NCI-H345 treated with DMSO at 0.1 percent for 48 hours (cell line): ENCODE results near the gene SLC26A11.
A peak's percentile ranks its signal among the peaks of the same experiment; 100 is the strongest.

Experiments used
- DNase-seq: peaks from one replicate; lab custom pipeline; 2025; ENCODE audit not compliant: unreplicated experiment; lab: John Stamatoyannopoulos, UW

SLC26A11 gene

DNA sequence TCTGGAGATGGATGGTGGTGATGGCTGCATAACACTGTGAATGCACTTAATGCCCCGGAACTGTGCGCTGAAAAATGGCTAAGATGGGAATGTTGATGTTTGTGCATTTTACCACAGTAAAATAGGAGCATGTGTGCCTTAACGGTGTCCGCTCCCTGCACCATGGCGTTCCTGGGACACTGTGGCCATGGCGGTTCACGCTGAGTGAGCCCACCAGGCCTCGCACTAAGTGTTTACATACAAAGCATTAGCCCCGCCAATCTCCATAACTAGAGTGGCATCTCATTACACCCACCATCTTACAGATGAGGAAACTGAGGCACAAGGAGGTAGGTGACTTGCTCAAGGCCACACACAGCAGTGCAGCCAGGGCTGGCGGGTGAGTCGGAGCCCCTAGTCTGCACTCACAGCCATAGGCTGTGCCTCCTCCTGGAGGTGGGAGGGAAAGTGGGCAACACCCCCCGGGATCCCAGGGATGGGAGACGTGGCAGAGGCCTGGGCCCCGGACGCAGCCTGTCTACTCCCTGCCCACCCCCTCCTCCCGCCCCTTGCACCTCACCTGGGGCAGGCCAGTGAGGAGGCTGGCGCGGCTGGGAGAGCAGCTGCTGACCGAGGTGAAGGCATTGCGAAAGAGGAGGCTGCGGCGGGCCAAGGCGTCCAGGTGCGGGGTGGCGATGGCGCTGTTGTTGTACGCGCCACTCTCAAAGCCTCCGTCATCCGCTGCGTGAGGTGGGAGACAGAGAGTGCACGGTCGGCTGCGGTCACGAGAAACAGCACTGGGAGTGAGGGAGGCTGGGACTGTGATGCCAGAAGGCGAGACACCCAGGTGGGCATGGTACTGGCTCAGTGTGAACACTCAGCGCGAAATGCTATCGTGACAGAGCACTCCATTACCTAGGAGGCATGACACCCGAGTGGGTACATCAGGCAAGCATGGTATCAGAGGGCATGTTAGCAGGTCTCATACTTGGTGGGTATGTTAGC, 3.5 kb upstream of the SLC26A11 start:
- DNase-seq: no peak

DNA sequence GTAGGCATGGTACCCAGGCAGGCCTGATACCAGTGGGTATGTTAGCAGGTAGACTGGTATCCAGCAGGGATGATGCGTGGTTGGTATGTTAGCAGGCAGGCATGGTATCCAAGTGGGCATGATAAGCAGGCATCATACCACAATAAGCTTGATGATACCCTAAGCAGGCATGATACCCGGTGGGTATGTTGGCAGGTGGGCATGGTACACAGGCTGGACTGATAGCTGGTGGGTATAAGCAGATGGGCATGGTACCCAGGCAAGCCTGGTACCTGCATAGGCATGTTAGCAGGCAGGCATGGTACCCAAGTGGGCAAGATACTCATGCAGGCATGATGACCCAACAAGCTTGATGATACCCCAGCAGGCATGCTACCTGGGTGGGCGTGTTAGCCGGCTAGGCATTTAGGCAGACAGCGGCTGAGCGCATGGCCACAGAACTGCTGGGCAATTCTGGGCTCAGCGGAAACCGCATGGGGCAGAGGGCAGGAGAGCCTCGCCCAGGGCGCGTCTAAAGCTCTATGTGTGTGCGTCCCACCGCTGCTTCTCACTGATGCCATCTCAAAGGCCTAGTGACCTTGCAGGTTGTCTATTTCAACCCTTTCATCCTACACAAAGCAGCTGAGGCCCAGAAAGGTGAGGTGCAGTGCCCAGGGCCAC, 2.4 kb upstream of the SLC26A11 start:
- no peak for DNase-seq

DNA sequence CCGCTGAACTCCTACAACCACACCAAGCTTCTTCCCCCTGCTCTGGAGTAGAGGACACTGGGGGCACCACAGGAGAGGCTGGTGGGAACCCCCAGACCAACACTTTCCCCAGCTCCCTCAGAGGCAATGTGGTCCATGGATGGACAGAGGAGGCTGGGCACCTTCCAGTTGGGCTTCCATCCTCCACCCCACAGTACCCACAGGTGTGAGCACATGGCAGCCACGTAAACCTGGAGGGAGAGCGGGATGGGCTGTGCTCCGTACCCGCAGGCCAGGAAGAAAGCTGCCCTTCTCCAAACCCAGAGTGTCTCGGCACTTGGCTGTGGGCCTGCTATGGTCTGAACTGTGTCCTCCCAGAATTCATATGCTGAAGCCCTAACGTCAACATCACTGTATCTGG, 1.8 kb upstream of the SLC26A11 start:
- no peak for DNase-seq

DNA sequence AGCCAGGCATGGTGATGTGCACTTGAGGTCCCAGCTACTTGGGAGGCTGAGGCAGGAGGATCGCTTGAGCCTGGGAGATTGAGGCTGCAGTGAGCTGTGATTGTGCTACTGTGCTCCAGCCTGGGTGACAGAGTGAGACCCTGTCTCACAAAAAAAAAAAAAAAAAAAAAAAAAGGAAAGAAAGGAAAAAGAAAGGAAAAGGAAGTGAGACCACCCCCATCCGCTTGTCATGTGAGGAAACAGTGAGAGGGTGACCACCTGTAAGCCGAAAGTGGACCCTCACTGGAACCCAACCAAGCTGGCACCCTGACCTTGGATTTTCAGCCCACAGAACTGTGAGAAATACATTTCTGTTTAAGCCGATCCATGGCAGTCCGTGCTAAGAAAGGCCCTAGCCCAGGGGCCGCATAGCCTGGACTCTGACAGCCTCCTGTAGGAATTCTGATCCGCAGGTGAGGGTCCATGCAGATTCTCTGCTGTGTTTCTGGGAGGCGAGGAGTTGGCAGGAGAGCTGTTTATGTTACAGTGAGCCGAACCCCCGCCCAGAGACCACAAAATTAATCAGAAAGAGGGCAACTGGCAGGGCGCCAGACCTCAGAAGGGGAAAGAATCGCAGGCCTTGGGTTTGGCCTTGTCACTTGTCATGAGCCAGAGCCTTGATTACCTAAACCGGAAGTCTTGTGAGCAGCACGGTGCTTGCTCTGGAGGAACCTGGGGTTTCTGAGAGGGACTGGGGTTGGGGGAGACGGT, 1.0 kb upstream of the SLC26A11 start:
- DNase-seq: peak; percentile 45

DNA sequence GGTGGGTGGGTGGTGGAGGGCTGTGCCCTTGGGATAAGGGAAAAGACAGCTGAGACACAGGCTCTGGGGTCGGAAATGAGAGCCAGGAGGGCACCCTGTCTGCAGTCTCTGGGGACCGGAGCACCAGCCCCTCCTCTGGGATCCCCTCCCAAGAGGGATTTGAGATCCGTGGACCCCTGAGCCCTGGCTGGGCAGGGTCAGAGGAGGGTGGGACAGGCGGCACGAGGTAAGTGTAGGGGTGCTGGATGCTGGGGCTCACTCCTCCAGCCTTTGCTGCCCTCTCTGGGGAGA, 519 bp upstream of the SLC26A11 start:
- no peak for DNase-seq

DNA sequence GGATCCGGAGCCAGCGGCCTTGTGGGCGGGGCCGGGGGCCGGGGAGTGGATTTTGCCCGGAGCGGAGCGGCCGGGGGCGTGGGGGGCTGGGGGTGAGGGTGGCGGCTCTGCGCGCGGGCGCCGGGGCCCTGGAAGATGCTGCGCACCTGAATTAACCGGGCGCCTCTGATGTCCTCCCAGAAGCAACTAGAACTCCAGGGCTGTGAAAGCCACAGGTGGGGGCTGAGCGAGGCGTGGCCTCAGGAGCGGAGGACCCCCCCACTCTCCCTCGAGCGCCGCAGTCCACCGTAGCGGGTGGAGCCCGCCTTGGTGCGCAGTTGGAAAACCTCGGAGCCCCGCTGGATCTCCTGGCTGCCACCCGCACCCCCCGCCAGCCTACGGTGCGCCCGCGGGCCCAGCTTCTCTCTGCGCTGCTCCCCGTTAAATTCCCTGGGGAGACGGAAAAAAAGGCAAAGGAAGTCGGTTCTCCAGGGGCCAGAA, 549 bp downstream of the SLC26A11 start:
- DNase-seq: peak; percentile 42

DNA sequence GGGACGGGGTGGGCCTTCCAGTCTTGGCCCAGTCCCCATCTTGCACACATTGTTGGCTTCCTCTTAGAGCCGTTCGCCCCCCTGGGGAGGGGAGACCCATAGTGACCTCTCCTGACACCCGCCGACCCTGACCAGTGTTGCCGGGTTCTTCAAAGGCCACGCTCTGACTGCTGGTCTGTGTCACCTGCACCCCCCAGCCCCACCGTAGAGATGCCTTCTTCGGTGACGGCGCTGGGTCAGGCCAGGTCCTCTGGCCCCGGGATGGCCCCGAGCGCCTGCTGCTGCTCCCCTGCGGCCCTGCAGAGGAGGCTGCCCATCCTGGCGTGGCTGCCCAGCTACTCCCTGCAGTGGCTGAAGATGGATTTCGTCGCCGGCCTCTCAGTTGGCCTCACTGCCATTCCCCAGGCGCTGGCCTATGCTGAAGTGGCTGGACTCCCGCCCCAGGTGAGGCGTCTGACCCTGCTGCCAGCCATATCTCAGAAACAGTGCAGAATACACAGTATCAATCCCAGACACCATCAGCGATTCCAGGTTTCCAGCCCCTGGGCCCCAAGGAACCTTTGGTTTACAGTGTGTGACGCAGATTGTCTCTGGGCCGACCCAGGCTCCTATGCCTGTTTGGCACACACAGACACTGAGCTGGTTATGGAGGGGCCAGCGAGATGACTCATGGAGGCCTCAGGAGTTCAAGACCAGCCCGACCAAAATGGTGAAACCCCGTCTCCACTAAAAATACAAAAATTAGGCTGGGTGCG, 1.3 kb downstream of the SLC26A11 start:
- no peak for DNase-seq

DNA sequence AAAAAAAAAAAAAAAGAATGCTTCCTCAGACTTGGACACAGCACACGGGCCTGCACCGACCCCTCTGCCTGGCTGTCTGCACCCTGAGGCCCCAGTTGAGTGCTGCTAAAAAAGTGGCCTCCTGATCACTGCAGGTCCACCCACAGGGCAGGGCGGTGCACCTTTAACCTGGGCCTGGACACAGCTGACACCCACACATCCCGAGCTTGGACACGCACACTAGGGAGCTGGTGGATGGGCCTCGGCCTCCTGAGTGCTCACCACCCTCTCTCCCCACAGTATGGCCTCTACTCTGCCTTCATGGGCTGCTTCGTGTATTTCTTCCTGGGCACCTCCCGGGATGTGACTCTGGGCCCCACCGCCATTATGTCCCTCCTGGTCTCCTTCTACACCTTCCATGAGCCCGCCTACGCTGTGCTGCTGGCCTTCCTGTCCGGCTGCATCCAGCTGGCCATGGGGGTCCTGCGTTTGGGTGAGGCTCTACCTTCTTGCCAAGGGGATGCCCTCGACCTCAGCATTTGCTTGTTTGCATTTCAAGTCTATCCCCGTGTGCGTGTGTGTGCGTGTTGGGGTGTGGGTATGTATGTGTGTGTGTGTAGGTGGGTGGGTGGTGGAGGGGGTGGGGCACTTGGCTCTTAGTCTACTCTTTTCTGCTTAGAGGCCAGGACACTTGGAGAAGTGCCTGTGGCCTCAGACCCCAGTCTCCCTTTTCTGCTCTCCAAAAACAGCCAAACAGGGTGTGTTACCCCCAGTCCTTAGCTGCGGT, 2.3 kb downstream of the SLC26A11 start:
- DNase-seq: no peak

DNA sequence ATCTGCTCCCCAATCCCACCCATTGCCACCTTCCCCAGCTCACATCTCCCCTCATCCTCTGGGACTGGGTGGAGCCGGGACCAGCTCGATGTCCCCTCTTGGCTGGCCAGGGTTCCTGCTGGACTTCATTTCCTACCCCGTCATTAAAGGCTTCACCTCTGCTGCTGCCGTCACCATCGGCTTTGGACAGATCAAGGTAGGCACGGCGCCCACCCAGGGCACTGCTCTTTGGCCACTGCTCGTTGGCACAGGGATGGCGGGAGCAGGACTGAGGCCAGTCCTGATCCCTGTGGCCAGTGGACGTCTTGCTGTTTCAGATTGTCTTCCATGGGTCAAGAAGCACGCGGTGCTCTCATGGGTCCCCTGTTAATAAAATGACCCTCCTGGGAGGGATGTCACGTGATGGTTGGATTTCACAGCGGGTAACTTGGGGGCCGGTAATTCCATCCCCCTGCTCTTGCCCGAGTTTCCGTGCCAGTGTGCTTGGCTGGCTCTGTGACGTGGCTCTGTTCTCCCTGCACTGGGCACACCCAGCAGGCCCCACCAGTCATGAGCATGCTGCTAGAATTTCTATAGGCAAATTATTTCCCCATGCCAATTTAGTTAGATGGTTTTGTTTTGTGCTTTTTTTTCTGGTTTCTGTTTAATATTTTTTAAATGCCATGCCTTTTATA, 3.1 kb downstream of the SLC26A11 start:
- DNase-seq: no peak

DNA sequence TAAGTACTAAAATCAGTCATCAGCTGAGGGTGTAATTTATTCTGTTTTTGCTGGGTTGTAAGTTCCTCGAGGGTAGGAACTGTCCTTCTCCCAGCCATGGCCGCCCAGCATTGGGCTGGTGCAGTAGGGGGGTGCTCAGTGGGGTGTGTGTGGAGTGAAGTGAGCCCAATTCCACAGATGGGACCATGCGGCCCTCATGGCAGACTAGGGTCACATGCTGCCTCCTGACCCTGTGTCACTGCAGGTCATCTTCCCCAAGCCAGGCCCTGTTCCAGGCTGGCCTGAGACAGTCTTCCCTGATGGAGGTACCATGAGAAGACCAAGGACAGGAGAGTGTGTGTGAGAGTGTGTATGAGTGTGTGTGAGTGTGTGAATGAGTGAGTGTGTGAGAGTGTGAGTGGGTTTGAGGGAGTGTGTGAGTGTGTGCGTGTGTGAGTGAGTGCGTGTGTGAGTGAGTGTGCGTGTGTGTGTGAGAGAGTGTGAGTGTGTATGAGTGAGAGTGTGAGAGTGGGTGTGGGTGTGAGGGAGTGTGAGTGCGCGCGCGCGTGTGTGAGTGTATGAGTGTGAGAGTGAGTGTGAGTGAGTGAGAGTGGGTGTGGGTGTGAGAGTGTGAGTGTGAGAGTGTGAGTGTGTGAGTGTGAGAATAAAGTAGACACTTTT, 3.7 kb downstream of the SLC26A11 start:
- DNase-seq: no peak

DNA sequence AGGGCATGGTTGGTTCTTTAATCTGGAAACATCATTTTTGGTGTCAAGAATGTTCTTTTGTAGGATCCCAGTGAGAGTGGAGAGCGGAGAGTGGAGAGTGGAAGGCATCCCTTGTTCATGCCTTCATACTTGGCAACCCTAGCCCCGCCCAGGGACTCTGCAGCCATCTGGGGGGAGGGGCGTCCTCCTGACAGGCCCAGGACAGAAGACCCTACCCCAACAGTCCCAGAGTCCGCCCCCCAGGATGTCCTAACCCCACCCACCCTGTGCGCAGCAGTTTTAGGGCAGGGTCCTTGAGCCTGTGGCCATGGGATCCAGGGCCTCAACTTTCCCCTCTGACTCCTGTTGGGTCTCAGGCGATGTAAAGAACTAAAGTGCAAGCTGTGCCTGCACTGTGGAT, 4.5 kb downstream of the SLC26A11 start:
- DNase-seq: no peak

DNA sequence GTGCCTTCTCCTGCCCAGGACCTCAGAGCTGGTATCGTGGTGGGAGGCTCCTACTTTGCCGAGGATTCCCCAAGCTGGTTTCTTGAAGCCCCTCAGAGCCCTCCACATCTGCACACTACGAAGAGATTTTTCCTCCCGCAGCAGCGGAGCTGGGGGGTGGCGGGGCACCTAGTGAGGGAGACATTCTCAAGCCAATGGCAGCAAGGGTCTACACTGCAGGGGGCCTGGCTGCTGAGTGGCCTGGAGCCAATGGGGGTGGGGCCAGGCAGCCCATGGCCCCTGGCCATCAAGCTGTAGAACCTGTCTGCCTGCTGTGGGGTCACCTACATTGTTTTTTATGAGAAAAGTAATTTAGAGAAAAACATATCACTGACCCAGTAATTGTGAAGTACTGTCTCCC, 5.0 kb downstream of the SLC26A11 start:
- DNase-seq: no peak

DNA sequence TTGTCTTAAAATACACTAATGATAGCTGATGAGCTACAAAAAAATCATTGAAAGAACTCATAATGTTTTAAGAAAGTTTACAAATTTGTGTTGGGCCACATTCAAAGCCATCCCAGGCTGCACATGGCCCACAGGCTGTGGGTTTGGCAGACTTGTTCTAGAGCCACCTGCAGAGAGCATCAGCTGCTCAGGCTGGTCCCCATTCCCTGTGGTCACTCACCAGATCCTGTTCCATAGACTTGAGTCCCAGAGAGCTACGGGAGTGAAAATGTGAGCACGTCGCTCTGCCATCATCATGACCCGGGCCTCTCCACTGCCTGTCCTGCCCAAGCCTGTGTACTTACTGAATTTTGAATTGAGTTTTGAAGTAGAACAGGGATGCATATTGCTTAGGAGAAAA, 6.9 kb downstream of the SLC26A11 start:
- DNase-seq: no peak

DNA sequence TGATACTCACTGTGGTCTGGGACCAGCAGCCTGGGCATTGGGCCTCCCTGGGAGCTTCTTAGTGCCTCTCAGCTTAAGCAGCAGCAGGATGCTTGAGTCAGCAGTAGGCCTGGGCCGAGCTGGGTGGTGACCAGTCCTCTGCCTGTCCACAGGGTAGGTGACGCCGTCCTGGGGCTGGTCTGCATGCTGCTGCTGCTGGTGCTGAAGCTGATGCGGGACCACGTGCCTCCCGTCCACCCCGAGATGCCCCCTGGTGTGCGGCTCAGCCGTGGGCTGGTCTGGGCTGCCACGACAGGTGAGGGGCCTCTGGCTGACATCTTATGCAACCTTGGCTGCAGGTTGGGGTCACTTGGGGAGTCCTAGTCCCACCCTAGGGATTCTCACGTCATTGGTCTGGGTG, 7.4 kb downstream of the SLC26A11 start:
- DNase-seq: no peak

DNA sequence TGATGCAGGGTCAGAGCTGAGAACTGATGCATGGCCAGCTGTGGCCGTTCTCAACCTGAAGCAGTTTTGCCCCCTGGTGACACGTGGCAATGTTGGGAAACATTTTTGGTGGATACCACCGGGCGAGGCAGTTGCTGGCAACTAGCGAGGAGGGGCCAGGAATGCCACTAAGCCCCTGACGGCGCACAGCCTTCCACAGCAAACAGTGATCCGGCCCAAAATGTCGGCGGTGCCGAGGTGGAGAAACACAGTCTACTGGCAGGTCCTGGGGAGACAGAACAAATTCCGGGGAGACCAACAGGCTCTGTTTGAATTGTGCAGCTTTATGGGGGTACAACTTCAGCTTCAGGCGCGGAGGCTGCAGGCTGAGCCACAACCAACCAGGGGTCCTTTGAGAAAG, 8.2 kb downstream of the SLC26A11 start:
- DNase-seq: no peak

DNA sequence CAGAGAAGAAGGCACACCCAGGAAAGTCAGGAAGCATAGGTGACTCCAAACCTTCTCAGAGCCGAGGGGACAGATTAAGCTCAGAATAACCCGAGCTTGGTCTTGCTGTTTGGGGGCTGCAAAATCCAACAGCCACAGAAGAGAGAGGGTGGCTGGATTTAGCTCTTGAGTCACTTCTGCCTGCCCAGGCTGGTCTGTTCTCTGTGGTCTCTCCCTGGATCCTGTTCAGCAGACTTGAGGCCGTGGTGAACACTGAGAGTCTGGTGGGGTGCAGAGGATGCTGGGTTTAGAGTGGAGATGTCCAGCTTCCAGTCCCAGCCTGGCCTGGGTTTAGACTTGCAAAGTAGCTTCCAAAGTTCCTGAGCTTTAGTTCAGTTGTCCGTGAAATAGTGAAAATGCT, 8.8 kb downstream of the SLC26A11 start:
- no peak for DNase-seq

DNA sequence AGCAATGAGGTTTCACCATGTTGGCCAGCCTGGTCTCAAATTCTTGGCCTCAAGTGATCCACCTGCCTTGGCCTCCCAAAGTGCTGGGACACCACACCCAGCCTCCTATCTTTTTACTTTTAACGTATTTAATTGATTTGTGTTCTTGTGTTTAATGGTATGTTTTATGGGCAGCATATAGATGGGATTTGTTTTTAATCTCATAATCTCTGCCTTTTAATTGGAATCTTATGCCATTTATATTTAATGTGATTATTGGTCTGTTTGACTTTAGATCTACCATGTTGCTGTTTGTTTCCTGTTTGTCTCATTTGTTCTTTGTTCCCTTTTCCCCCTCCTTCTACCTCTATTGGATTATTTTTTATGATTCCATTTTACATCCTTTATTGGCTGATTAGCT, 12.2 kb downstream of the SLC26A11 start:
- DNase-seq: no peak

DNA sequence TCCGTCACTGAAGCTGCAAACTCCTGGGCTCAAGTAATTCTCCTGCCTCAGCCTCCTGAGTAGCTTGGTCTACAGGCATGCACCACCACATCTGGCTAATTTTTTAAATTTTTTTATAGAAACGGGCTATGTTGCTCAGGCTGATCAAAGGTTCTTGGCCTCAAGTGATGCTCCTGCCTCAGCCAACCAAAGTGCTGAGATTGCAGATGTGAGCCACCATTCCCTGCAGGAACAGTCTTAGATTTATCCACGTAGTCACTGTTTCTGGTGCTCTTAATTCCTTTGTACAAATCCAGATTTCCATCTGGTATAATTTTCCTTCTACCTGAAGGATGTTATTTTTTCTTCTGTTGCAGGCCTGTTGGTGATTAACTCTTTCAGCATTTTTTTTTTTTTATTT, 13.0 kb downstream of the SLC26A11 start:
- no peak for DNase-seq

DNA sequence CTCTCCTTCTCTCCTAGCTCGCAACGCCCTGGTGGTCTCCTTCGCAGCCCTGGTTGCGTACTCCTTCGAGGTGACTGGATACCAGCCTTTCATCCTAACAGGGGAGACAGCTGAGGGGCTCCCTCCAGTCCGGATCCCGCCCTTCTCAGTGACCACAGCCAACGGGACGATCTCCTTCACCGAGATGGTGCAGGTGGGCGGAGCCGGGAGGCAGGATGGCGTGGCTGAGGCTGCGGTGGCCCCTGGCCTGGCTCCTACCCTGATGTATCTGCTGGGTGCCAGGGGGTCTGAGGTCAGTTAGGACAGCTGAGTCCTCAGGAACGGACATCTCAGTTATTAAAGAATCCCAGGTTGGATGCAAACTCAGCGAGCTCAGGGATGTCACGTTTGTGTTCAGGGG, 16.7 kb downstream of the SLC26A11 start:
- no peak for DNase-seq
